ENCODE results near the gene TTLL10.

TTLL10 gene

GRCh38 chr1:1239227-1239613, 65.5 kb downstream of the TTLL10 start:
- TF ChIP-seq CTCF (IDR thresholded peaks at IDR 0.05): no peak

- TF ChIP-seq CTCF (IDR thresholded peaks at IDR 0.05): no peak
These were observed 66.1 kb downstream of the TTLL10 start for GRCh38 chr1:1239614-1240347.

- no peak for TF ChIP-seq CTCF (IDR thresholded peaks at IDR 0.05)
These were observed 66.7 kb downstream of the TTLL10 start for GRCh38 chr1:1240348-1240732.

GRCh38 chr1:1240822-1241587, 67.3 kb downstream of the TTLL10 start:
- no peak for TF ChIP-seq CTCF (IDR thresholded peaks at IDR 0.05)

GRCh38 chr1:1241588-1242219, 68.0 kb downstream of the TTLL10 start:
- no peak for TF ChIP-seq CTCF (IDR thresholded peaks at IDR 0.05)

GRCh38 chr1:1242461-1243265, 69.0 kb downstream of the TTLL10 start:
- TF ChIP-seq CTCF (IDR thresholded peaks at IDR 0.05): no peak

- no peak for TF ChIP-seq CTCF (IDR thresholded peaks at IDR 0.05)
These were observed 69.6 kb downstream of the TTLL10 start for GRCh38 chr1:1243266-1243660.

Data from LNCAP (cell line).